Epithelial cell of prostate (primary cell): ENCODE results near the gene ZBTB46.
"Not testable (repeated sequence)": the region's sequence is repeated elsewhere in the genome, so short reads cannot be mapped to it uniquely, and the experiment has no call there.

ENCODE experiments used
- DNase-seq: peaks from one replicate; pipeline ENCODE4 v3.0.0-alpha.2; 2011; ENCODE audit warnings: low read depth, low spot score
- H3K27ac ChIP-seq: fragments of 450-650 bp; 2 replicates; pipeline ENCODE4 v1.5.1; 2017; ENCODE audit warnings: mild to moderate bottlenecking

ZBTB46 gene

DNA sequence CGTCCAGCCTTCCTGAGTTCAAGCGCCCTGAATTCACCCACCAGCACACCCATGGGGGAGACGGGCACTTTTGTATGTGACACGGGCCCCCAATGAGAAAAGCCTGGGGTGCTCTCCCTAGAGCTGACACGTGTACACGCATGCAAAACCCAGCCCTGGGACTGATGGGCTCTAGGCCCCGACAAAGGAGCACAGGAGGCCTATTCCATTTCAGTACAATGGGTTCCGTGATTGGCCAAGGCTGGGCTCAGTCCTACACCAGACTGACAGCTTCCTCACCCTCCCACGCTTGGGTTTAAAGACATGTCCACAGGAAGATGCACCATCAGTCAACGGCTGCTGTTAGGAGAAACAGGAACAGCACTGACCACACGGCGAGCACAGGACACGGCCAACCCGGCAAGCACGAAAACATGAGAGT lies 8.8 kb downstream of the ZBTB46 start:
- no peak overlapping the region for H3K27ac ChIP-seq
- no peak for DNase-seq

DNA sequence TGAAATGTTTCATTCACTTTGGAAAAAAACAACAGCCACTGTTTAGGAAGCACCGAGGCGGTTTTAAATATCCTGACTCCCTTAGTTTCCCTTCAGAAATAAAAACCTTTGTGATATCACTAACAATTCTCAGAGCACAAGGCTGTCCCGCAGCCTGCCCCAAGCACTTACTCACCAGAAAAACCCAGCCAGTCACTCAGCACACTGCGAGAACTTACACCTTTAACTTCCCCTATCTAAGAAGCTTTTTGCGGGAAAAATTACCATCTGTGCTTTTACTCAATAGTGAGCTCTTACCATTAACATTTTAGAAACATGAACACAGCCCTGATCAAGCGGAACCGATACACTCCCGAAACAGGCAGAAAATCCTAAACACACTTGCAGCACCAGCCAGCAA lies 9.3 kb downstream of the ZBTB46 start:
- no peak overlapping the region for H3K27ac ChIP-seq
- no peak for DNase-seq

DNA sequence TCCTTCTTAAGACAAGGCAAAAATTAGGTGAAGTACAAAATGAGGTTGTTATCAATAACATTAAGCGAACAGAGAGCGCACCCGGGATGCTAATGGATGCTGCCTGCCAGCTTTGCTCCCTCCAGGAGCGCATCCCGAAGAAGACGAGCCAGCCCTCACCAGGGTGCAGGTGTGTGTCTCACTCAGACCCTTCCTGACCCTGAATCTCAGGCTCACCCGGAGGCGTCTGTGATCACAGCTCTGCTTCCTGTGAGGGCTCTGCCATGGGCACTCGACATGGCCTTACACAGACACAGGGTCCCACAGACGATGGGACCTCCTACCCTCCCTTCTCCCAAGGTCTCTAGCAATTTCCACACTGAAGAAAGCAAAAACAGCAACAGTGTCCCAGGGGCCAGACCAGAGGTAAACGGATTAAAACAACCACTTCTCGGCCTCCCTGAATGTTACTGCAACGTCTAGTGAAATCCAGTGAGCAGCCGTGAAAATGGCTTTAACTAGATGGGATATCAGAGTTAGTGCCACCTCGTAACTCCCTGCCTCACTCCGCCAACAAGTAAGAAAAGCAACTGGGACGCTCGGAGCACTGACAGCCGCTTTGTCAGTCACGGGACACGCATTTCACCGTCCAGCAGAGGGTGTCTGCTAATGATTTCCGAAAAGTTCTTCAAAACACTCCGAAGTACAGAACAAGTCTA lies 11.7 kb downstream of the ZBTB46 start:
- H3K27ac ChIP-seq: no peak overlapping the region
- DNase-seq: no peak

GRCh38 chr20:63815615-63816253 lies 15.3 kb downstream of the ZBTB46 start:
- DNase-seq: no peak
- H3K27ac ChIP-seq: no peak overlapping the region

GRCh38 chr20:63814891-63815614 lies 16.0 kb downstream of the ZBTB46 start:
- H3K27ac ChIP-seq: no peak overlapping the region
- DNase-seq: no peak

GRCh38 chr20:63811491-63811875 lies 19.6 kb downstream of the ZBTB46 start:
- no peak for DNase-seq
- H3K27ac ChIP-seq: no peak overlapping the region

DNA sequence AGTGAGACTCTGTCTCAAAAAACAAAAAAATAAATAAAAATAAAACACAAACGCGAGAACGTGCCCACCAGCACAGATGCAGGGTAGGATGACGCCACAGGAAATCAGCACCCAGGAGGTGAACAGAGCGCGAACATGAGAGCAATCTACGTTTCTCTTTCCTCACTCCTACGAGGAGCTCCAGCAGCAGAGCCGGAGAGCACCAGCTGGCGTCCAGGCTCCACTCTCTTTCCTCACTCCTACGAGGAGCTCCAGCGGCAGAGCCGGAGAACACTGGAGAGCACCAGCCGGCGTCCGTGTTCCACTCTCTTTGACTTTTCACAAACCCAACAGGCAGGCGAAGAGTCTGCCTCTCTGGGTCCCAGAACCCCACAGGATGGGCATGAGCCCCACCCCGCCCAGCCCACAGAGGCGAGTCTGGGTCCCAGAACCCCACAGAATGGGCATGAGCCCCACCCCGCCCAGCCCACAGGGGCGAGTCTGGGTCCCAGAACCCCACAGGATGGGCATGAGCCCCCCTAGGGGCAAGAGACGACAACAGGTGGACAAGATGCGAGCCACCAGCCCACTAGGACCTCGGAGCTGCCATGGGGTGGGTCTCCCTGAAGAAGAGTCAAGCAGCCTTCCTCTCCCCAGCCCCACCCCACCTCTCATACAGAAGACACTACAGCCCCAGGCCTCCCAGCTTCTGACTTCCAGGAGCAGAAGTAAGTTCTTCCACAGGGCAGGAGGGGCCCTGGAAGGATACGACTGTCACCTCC lies 20.2 kb downstream of the ZBTB46 start:
- no peak overlapping the region for H3K27ac ChIP-seq
- no peak for DNase-seq

- no peak overlapping the region for H3K27ac ChIP-seq
- DNase-seq: no peak
Observed at GRCh38 chr20:63809856-63810255, 21.2 kb downstream of the ZBTB46 start.

DNA sequence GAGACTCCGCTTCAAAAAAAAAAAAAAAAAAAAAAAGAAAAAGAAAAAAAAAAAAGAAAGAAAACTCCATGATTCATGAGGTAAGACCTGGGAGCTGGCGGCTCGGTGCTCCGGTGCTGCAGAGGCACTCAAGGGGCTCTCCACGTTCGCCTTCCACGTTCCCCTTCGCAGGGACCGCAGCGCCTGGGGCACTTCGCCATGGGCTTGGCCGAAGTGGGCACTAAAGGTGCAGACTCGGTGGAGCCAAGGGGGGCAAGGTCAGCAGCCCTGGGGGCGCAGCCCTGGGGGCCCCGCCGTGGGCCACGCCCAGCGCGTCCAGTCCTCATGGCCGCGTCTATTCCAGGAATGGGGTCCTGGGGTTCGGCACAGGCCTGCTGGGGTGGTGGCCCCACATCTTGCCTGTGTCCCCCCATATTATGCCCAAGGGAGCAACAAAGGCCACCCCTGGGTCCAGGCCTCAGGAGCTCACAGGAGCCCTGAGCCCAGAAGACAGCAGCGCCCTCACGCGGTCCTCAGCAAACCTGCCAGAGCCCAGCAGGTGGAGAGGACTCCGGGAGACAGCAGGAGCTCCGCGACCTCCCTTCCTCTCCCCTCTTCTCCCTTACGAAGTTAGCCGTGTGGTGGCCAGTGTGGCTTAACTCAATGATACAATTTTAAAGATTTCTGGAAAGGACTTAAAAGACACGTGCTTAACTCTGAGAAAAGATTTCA lies 21.9 kb downstream of the ZBTB46 start:
- no peak overlapping the region for H3K27ac ChIP-seq
- no peak for DNase-seq

DNA sequence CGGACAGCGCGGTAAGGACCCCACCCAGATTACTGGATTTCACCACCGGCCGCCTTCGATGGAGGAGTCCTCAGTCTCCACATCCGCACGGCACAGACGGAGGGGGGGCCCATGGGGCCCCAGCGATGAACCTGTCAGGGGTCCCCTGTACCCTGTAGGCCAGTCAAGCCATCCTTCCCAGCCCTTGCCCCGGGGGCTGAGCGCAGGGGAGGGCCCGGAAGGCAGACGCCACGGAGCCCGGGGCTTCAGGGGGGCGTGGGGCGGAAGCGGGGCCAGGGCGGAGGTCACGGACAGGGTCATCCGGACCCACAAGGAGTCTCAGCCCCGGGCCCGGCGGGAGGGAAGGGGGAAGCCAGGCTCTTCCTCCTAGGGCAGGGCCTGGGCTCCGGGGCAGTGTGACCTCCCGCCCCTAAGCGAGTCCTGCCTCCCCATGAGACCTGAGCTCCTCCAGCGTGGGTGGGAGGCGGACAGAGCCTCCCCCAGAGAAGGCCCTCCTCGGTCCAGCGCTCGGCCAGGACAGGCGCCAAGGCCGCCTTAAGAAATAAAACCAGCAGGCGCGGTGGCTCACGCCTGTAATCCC lies 22.8 kb downstream of the ZBTB46 start:
- no peak for DNase-seq

GRCh38 chr20:63807654-63808053 lies 23.4 kb downstream of the ZBTB46 start:
- no peak overlapping the region for H3K27ac ChIP-seq
- DNase-seq: no peak

More for the DNA sequence above, 22.8 kb downstream of the ZBTB46 start:
- no peak overlapping the region for H3K27ac ChIP-seq

DNA sequence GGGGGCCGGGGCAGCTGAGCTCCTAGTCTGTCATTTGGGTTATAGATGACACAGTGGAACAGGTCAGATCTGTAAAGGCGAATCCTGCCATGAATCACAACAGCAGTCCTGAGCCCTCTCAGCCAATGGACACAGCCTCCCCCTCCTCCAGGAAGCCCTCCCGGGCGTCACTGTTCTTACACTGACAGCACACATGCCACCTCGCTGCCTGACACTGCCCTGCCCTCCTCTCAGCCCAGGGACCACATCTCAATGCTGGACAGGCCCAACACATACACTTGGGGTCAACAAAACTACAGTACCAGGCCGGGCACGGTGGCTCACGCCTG lies 26.8 kb downstream of the ZBTB46 start:
- no peak overlapping the region for H3K27ac ChIP-seq
- DNase-seq: no peak

GRCh38 chr20:63802469-63803240 lies 28.4 kb downstream of the ZBTB46 start:
- no peak overlapping the region for H3K27ac ChIP-seq
- DNase-seq: no peak

GRCh38 chr20:63801174-63801573 lies 29.9 kb downstream of the ZBTB46 start:
- DNase-seq, H3K27ac ChIP-seq: not testable (repeated sequence)

- not testable (repeated sequence) for DNase-seq, H3K27ac ChIP-seq
Observed at GRCh38 chr20:63800411-63800810, 30.7 kb downstream of the ZBTB46 start.

- not testable (repeated sequence) for H3K27ac ChIP-seq, DNase-seq
Observed at GRCh38 chr20:63799127-63799526, 31.9 kb downstream of the ZBTB46 start.

DNA sequence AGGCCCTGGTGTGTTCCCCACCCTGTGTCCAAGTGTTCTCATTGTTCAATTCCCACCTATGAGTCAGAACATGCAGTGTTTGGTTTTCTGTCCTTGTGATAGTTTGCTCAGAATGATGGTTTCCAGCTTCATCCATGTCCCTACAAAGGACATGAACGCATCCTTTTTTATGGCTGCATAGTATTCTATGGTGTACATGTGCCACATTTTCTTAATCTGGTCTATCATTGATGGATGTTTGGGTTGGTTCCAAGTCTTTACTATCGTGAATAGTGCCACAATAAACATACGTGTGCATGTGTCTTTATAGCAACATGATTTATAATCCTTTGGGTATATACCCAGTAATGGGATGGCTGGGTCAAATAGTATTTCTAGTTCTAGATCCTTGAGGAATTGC lies 33.9 kb downstream of the ZBTB46 start:
- DNase-seq, H3K27ac ChIP-seq: not testable (repeated sequence)

GRCh38 chr20:63795178-63795830 lies 35.8 kb downstream of the ZBTB46 start:
- no peak for DNase-seq

GRCh38 chr20:63794614-63795013 lies 36.5 kb downstream of the ZBTB46 start:
- H3K27ac ChIP-seq: no peak overlapping the region
- no peak for DNase-seq

More at GRCh38 chr20:63795178-63795830, 35.8 kb downstream of the ZBTB46 start:
- no peak overlapping the region for H3K27ac ChIP-seq
